HG02870 (cell line): ENCODE data around the gene SMCO1.
"Not testable (repeated sequence)": the region's sequence is repeated elsewhere in the genome, so short reads cannot be mapped to it uniquely, and the experiment has no call there.

Experiments
- ATAC-seq: cut with Tn5 transposase; IDR thresholded peaks from one replicate; pipeline ENCODE4 v1.9.1; 2021; ENCODE audit warnings: mild to moderate bottlenecking, moderate library complexity; ENCODE audit not compliant: unreplicated experiment

Gene SMCO1

DNA sequence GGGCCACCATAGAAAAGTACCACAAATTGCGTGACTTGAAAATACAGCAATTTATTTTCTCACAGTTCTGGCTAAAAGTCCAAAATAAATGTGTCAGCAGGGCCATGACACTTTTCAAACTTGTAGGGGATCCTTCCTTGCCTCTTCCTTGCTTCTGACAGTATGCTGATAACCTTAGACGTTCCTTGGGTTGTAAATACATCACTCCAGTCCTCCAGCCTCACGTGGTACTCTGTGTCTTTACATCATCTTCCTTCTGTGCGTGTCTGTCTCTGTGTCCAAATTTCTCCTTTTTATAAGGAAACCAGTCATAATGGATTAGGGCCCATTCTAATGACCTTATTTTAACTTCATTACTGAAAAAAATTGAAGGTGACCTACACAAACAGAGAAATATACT lies 19.0 kb downstream of the SMCO1 start:
- ATAC-seq: no peak

DNA sequence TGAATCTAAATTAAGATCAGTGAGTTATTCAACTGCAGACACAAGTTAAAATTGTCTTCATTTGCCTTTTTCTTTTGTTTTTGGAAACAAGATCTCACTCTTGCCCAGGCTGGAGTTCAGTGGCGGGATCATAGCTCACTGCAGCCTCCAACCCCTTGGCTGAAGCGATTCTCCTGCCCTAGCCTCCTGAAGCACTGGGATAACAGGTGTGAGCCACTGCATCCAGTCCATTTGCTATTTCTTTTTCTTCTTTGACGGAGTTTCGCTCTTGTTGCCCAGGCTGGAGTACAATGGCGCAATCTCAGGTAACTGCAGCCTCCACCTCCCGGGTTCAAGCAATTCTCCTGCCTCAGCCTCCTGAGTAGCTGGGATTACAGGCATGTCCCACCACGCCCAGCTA lies 21.9 kb downstream of the SMCO1 start:
- no peak for ATAC-seq

DNA sequence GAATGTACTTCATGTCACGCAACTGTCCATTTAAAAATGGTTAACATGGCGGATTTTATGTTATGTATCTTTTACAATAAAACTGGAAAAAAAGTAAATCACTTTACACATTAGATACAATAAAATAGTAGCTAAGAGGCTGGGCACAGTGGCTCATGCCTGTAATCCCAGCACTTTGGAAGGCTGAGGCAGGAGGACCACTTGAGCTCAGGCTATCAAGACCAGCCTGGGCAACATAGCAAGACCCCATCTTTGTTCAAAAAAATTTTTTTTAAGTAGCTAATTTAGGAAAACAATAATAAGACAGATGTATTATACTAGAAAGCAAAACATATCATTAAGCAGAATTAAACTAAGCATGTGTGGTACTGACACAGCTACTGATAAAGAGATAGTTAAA lies 23.1 kb downstream of the SMCO1 start:
- ATAC-seq: no peak

DNA sequence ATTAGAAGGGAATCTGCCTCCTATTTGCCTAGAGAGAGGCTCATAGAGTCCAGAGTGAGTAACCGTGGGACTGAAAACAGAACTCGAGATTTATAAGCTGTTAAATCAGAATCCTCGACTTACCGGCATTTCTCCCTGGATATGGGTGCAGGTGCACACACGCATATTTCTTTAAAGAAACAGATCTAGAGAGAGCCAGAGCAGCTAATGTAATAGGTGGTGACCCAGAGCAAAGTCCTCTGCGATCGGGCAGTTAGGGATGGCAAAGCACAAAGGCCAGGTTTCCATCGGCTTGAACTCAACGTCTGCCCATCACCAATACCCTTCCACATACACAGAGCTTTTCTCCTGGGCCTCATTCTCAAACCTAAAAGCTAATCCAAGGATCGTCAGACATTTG lies 25.4 kb downstream of the SMCO1 start:
- ATAC-seq: no peak

DNA sequence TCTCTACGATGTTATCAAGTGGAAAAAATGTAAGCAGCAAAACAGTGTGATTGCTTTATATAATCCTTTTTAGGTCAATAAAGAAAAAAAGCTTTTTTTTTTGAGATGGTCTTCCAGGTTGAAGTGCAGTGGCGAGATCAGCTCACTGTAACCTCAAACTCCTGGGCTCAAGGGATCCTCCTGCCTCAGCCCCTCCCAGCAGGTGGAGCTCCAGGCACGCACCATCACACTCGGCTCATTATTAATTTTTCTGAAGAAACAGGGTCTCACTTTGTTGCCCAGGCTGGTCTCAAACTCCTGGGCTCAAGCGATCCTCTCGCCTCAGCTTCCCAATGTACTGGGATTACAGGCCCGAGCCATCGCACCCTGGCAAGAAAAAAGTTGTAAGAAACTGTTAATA lies 28.9 kb downstream of the SMCO1 start:
- no peak for ATAC-seq

DNA sequence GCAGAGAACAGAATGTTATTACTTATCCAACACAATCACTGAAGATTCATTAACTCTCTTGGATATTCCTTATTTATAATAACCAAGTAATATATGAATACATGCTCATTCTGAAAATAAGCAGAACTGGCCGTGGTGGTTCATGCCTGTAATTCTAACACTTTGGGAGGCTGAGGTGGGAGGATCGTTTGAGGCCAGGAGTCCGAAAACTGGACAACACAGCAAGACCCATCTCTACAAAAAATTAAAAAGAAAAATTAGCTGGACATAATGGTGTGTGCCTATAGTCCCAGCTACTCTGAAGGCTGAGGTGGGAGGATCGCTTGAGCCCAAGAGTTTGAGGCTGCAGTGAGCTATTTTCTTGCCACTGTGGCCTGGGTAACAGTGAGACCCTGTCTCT lies 37.5 kb downstream of the SMCO1 start:
- ATAC-seq: no peak

DNA sequence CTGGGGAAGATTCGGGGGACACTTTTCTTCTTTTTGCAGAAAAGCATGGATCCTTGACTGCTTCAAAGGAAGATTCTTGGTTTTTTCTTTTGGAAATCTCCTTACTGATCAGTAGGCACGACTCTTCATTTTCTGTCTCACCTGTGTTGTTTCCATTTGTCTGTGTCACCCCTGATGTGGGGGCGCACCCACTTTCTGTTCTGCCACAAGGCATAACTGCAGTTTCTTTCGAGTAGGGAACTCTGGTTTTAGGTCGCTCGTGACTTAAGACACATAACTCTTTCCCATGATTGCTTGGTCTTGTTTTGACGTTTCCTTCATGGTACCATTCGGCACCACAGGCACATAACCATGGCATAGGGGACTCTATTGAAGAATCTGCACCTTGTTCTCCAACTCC lies 42.9 kb downstream of the SMCO1 start:
- ATAC-seq: no peak

DNA sequence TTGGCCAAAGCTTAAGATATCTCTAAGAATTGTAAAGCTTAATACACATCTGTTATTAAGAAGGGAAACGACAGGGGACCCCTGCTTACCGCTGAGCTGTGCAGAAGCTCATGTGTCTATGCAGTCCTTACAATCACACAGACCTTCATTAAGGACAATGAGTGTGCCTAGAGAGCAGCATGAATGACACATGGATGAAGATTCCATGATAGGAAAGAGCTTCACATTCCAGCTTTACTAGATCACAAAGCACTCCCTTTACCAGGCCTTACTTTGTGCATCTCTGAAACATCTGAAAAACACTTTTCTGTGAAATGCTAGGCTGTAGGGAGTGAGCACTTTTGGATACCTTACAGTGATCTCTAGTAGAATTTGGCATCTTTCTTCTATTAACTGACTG lies 43.6 kb downstream of the SMCO1 start:
- ATAC-seq: no peak

DNA sequence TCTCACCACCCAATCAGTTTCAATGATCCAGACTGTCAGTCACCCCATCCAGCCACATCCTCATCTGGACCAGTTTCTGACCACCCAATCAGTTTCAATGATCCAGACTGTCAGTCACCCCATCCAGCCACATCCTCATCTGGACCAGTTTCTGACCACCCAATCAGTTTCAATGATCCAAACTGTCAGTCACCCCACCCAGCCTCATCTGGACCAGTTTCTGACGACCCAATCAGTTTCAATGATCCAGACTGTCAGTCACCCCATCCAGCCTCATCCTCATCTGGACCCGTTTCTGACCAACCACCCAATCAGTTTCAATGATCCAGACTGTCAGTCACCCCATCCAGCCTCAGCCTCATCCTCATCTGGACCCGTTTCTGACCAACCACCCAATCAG lies 45.0 kb downstream of the SMCO1 start:
- ATAC-seq: not testable (repeated sequence)

DNA sequence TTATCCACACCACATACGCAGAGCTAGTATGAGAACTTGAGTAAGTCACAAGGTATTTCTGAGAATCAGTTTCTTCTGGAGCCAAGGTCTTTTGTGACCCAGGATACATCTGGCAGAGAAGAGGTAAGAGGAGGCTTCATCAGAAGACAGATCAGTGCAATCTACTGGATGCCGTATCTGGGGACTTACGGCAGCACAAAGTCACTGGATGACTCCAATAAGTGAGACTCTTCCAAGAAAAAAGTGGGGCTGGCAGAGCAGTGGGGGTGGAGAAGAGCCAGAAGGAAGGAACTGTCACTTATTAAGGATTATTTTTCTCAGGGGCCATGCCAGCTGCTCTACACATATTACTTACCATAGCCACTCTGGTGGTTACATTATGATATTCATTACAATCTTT lies 51.3 kb downstream of the SMCO1 start:
- ATAC-seq: no peak

DNA sequence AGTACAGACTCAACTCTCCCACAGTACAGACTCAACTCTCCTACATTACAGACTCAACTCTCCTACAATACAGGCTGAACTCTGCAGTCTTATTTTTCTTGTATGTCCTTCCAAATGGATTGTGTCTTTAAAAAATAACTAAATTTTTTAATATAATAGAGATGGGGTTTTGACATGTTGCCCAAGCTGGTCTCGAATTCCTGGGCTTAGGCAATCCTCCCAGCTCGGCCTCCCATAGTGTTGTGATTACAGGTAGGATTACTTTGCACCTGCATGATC lies 51.7 kb downstream of the SMCO1 start:
- ATAC-seq: no peak

DNA sequence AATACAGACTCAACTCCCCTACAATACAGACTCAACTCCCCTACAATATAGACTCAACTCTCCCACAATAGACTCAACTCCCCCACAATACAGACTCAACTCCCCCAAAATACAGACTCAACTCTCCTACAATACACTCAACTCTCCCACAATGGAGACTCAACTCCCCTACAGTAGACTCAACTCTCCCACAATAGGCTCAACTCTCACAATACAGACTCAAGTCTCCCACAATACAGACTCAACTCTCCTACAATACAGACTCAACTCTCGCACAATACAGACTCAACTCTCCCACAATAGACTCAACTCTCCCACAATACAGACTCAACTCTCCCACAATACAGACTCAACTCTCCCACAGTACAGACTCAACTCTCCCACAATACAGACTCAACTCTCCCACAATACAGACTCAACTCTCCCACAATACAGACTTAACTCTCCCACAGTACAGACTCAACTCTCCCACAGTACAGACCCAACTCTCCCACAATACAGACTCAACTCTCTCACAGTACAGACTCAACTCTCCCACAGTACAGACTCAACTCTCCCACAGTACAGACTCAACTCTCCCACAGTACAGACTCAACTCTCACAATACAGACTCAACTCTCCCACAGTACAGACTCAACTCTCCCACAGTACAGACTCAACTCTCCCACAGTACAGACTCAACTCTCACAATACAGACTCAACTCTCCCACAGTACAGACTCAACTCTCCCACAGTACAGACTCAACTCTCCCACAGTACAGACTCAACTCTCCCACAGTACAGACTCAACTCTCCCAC lies 52.3 kb downstream of the SMCO1 start:
- not testable (repeated sequence) for ATAC-seq

DNA sequence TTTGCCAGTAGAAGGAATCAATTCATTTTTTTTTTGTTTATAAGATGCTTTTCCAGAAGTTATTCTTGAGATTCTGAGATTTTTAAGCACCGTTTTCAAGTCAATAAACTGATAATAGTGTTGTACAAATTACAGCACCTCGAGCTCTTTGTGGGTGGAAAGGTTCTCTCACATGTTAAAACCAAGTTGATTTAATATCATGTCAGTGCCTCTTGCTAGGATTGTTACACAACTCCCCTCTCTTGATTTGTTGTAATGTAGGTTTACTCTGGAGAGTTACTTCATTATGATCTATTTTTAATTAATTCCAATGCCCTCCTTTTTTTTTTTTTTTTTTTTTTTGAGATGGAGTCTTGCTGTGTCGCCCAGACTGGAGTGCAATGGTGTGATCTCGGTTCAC lies 57.1 kb downstream of the SMCO1 start:
- ATAC-seq: no peak

DNA sequence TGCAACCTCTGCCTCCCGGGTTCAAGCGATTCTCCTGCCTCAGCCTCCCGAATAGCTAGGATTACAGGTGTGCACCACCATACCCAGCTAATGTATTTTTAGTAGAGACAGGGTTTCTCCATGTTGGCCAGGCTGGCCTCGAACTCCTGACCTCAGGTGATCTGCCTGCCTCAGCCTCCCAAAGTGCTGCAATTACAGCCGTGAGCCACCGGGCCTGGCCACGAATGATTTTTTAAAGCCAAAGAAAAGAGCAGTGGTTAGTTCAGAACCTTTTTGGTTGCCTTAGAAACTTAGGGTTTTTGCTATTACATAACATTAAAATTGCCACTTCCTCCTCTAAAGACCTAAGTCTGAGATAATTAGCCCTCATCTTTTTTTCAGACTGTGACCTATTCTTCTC lies 57.7 kb downstream of the SMCO1 start:
- not testable (repeated sequence) for ATAC-seq
